Measurements from ENCODE around the gene ZFP92. TPM values are rescaled to one million over a fixed set of nuclear protein-coding genes. Genes with fewer than 3 reads are reported as not detected.

Gene ZFP92
- total and polyA plus RNA-seq, 2 of the 8 experiments (the other 6 are each of a cell fraction or from before 2014, with no cell fraction given), result 0.14 to 0.41 TPM

DNA sequence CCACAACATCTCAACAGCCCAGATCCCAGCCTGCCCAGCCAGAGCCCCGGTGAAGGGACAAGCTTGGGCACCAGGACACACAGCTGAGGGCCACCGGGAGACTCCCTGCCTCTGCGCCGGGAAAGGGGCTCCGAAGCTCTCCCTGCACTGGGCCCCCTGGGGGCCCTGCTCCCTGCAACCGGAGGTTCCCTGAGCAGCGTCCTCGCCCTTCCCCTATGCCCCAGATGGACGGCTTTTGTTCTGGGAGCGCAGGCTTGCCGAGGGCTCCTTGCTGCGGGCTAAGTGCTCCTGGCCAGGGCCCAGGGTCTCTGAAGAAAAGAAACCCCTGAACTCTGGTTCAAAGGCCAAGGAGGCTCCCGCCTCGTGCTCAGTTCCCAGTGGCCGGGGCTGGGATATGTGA lies 899 bp upstream of the ZFP92 start (continued):
- TF ChIP-seq, protein P1, sequence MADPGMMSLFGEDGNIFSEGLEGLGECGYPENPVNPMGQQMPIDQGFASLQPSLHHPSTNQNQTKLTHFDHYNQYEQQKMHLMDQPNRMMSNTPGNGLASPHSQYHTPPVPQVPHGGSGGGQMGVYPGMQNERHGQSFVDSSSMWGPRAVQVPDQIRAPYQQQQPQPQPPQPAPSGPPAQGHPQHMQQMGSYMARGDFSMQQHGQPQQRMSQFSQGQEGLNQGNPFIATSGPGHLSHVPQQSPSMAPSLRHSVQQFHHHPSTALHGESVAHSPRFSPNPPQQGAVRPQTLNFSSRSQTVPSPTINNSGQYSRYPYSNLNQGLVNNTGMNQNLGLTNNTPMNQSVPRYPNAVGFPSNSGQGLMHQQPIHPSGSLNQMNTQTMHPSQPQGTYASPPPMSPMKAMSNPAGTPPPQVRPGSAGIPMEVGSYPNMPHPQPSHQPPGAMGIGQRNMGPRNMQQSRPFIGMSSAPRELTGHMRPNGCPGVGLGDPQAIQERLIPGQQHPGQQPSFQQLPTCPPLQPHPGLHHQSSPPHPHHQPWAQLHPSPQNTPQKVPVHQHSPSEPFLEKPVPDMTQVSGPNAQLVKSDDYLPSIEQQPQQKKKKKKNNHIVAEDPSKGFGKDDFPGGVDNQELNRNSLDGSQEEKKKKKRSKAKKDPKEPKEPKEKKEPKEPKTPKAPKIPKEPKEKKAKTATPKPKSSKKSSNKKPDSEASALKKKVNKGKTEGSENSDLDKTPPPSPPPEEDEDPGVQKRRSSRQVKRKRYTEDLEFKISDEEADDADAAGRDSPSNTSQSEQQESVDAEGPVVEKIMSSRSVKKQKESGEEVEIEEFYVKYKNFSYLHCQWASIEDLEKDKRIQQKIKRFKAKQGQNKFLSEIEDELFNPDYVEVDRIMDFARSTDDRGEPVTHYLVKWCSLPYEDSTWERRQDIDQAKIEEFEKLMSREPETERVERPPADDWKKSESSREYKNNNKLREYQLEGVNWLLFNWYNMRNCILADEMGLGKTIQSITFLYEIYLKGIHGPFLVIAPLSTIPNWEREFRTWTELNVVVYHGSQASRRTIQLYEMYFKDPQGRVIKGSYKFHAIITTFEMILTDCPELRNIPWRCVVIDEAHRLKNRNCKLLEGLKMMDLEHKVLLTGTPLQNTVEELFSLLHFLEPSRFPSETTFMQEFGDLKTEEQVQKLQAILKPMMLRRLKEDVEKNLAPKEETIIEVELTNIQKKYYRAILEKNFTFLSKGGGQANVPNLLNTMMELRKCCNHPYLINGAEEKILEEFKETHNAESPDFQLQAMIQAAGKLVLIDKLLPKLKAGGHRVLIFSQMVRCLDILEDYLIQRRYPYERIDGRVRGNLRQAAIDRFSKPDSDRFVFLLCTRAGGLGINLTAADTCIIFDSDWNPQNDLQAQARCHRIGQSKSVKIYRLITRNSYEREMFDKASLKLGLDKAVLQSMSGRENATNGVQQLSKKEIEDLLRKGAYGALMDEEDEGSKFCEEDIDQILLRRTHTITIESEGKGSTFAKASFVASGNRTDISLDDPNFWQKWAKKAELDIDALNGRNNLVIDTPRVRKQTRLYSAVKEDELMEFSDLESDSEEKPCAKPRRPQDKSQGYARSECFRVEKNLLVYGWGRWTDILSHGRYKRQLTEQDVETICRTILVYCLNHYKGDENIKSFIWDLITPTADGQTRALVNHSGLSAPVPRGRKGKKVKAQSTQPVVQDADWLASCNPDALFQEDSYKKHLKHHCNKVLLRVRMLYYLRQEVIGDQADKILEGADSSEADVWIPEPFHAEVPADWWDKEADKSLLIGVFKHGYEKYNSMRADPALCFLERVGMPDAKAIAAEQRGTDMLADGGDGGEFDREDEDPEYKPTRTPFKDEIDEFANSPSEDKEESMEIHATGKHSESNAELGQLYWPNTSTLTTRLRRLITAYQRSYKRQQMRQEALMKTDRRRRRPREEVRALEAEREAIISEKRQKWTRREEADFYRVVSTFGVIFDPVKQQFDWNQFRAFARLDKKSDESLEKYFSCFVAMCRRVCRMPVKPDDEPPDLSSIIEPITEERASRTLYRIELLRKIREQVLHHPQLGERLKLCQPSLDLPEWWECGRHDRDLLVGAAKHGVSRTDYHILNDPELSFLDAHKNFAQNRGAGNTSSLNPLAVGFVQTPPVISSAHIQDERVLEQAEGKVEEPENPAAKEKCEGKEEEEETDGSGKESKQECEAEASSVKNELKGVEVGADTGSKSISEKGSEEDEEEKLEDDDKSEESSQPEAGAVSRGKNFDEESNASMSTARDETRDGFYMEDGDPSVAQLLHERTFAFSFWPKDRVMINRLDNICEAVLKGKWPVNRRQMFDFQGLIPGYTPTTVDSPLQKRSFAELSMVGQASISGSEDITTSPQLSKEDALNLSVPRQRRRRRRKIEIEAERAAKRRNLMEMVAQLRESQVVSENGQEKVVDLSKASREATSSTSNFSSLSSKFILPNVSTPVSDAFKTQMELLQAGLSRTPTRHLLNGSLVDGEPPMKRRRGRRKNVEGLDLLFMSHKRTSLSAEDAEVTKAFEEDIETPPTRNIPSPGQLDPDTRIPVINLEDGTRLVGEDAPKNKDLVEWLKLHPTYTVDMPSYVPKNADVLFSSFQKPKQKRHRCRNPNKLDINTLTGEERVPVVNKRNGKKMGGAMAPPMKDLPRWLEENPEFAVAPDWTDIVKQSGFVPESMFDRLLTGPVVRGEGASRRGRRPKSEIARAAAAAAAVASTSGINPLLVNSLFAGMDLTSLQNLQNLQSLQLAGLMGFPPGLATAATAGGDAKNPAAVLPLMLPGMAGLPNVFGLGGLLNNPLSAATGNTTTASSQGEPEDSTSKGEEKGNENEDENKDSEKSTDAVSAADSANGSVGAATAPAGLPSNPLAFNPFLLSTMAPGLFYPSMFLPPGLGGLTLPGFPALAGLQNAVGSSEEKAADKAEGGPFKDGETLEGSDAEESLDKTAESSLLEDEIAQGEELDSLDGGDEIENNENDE (IDR thresholded peaks at IDR 0.05; ENCODE audit: insufficient replicate concordance, low read length), result no peak
- TF ChIP-seq POLR2AphosphoS5 (IDR thresholded peaks at IDR 0.05; ENCODE audit: low read depth, low read length), result no peak
- no peak for TF ChIP-seq CREB1 (IDR thresholded peaks at IDR 0.05)
- TF ChIP-seq POLR2A (IDR thresholded peaks at IDR 0.05; ENCODE audit: control extremely low read depth in 1 of 2, low read depth in 2 of 2, low read length in 2 of 2), result no peak
- no peak for TF ChIP-seq KDM4A (IDR thresholded peaks at IDR 0.05; ENCODE audit: low read depth, low read length, severe bottlenecking)
- TF ChIP-seq CBX8 (IDR thresholded peaks at IDR 0.05; ENCODE audit: borderline replicate concordance, low read depth, low read length), result no peak
- TF ChIP-seq, protein P2, sequence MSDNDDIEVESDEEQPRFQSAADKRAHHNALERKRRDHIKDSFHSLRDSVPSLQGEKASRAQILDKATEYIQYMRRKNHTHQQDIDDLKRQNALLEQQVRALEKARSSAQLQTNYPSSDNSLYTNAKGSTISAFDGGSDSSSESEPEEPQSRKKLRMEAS (IDR thresholded peaks at IDR 0.05), result no peak
- TF ChIP-seq, protein P3, sequence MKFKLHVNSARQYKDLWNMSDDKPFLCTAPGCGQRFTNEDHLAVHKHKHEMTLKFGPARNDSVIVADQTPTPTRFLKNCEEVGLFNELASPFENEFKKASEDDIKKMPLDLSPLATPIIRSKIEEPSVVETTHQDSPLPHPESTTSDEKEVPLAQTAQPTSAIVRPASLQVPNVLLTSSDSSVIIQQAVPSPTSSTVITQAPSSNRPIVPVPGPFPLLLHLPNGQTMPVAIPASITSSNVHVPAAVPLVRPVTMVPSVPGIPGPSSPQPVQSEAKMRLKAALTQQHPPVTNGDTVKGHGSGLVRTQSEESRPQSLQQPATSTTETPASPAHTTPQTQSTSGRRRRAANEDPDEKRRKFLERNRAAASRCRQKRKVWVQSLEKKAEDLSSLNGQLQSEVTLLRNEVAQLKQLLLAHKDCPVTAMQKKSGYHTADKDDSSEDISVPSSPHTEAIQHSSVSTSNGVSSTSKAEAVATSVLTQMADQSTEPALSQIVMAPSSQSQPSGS (IDR thresholded peaks at IDR 0.05; ENCODE audit: low read length), result no peak
- no peak for TF ChIP-seq RNF2 (IDR thresholded peaks at IDR 0.05; ENCODE audit: borderline replicate concordance, low read depth, low read length, missing control alignments, poor library complexity, severe bottlenecking)
- no peak for TF ChIP-seq YY1 (IDR thresholded peaks at IDR 0.05; ENCODE audit: low read depth, low read length)

All from H1 (cell line).